ENCODE results near the gene TNFAIP6.
"Not testable (repeated sequence)": the region's sequence is repeated elsewhere in the genome, so short reads cannot be mapped to it uniquely, and the experiment has no call there.

The TNFAIP6 gene

GRCh38 chr2:151361674-151362370 is 4.4 kb downstream of the TNFAIP6 start:
- no peak for FAIRE-seq

DNA sequence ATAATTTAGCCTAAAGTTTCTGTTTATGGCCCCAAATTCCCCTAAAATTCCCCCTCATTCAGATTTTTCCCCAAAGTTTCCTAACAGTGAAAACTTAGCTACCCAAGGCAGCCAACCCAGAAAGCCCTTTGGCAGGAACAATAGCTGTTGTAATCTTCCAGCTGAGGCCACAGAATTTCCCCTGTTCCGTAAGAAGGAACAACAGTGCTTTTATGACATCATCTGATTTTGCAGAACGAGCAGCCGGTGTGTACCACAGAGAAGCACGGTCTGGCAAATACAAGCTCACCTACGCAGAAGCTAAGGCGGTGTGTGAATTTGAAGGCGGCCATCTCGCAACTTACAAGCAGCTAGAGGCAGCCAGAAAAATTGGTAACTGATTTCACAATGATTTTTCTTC is 6.3 kb downstream of the TNFAIP6 start:
- no peak for FAIRE-seq

GRCh38 chr2:151367571-151367970 is 10.2 kb downstream of the TNFAIP6 start:
- FAIRE-seq = no peak

DNA sequence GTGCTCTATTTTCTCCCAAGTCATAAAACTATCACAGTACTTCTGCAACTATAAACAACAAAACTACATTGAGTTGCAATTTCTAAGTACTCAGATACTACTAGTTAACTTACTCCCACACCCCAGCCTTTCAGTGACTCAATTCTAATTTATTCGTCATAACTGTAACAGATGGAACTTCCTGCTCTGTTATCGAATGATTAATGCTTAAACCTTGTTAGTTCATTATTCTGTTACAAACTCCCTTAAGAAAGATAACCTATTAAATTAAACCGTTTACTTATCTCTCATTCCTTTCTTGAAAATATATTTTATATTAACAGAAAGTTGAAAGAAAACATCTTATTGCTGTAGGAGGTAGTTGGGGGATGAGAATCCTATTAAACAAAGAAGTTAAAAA is 17.0 kb downstream of the TNFAIP6 start:
- FAIRE-seq = no peak

- FAIRE-seq = no peak
Observed at GRCh38 chr2:151379169-151379568, 21.8 kb downstream of the TNFAIP6 start.

DNA sequence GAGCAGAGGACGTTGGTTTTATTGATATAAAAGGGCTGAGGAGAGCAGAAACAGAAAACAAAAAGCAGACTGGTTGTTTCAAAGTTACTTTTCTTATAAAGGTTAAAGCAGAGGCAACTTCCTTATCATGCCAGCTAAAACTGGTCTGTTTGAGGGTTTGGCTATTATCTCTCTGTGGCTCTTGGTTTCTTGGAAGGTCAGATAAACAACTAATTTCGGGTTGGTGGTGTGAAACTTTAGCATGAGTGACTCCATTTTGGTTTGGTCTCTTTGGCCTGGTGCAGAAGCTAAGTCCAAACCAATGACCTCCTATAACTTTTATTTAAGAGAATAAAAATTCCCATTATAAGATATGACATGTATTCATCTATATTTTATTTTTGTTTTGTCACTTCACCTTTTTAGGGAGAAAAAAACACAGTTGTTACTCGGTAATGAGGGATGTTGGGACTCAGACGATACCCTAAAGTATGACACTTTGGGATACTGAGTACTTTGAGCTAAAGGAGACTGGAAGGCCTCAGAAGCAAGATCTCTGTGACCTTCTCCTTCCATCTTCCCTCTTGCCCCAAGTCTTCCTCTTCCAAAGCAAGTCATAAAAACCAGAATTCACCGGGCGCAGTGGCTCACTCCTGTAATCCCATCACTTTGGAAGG is 23.3 kb downstream of the TNFAIP6 start:
- no peak for FAIRE-seq

DNA sequence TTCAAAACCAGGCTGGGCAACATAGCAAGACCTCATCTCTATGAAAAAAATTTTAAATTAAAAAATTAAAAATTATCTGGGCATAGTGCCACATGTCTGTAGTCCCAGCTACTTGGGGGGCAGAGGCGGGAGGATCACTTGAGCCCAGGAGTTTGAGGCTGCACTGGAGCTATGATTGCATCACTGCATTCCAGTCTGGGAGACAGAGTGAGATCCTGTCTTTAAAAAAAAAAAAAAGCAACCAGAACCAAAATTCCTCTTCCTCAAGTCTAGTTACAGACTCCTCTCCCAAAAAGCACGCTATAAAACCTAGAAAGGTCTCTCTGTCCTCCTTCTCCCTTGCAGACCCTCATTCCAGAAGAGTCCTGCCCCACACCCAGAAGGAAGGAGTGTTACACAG is 23.9 kb downstream of the TNFAIP6 start:
- no peak for FAIRE-seq

- no peak for FAIRE-seq
Observed at GRCh38 chr2:151388011-151388410, 30.6 kb downstream of the TNFAIP6 start.

DNA sequence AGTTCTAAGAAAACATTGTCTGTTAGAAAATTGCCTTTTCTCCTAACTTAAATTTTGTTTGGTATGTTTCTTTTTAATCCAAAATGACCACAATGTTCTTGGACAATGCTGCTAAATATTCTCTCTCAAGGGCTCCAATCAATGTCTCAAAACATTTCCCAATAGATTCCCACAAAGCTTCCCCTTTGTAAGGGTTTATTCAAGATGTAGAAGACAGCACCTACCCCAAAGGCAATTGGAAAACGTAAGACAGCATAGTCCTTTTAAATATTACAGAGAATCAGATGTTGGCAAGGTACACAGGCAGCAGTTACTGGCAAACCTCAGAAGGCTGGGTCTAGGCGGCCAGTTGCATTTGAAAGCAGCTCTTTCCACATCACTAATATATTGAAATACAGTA is 34.0 kb downstream of the TNFAIP6 start:
- FAIRE-seq = no peak

DNA sequence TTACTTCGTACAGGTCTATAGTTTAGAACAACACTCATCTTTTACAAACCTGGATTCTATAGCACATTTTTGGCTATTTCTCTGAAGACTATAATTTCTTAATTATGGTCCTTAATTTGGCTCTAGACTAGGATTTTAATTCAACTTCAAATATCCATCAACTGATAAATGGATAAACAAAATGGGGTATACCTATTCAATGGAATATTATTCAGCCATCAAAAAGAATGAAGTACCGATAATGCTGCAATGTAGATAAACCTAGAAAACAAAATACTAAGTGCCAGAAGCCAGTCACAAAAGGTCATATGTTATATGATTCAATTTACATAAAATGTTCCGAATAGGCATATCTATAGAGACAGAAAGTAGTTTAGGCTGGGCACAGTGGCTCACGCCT is 37.1 kb downstream of the TNFAIP6 start:
- FAIRE-seq = no peak

- no peak for FAIRE-seq
Observed at GRCh38 chr2:151395509-151396374, 38.4 kb downstream of the TNFAIP6 start.

GRCh38 chr2:151399981-151400380 is 42.6 kb downstream of the TNFAIP6 start:
- no peak for FAIRE-seq

DNA sequence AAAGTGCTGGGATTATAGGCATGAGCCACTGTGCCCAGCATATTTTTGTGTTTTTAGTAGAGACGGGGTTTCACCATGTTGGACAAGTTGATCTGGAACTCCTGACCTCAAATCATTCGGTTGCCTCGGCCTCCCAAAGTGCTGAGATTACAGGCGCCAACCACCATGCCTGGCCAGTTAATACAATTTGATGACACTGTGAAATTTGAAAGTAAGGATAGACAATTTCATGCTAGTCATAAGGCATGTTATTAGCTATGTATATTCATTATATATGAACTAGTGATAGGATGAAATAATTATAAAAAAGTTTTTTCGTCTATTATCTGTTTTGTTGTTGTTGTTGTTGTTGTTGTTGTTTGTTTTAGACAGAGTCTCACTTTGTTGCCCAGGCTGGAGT is 43.8 kb downstream of the TNFAIP6 start:
- FAIRE-seq = no peak

DNA sequence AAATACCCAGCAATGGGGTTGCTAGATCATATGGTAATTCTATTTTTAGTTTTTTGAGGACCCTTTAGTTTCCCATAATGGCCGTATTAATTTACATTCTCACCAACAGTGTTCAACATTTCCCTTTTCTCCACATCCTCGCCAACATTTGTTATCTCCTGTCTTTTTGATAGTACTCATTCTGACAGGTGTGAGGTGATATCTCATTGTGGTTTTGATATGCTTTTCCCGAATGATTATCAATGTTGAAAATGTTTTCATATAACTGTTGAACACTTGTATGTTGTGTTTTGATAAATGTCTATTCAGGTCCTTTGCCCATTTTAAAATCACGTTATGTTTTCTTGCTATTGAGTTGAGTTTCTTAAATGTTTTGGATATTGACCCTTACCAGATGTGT is 46.5 kb downstream of the TNFAIP6 start:
- FAIRE-seq = no peak

- no peak for FAIRE-seq
Observed at GRCh38 chr2:151405376-151405775, 48.0 kb downstream of the TNFAIP6 start.

- FAIRE-seq = no peak
Observed at GRCh38 chr2:151407281-151407680, 49.9 kb downstream of the TNFAIP6 start.

- no peak for FAIRE-seq
Observed at GRCh38 chr2:151408788-151409600, 51.6 kb downstream of the TNFAIP6 start.

DNA sequence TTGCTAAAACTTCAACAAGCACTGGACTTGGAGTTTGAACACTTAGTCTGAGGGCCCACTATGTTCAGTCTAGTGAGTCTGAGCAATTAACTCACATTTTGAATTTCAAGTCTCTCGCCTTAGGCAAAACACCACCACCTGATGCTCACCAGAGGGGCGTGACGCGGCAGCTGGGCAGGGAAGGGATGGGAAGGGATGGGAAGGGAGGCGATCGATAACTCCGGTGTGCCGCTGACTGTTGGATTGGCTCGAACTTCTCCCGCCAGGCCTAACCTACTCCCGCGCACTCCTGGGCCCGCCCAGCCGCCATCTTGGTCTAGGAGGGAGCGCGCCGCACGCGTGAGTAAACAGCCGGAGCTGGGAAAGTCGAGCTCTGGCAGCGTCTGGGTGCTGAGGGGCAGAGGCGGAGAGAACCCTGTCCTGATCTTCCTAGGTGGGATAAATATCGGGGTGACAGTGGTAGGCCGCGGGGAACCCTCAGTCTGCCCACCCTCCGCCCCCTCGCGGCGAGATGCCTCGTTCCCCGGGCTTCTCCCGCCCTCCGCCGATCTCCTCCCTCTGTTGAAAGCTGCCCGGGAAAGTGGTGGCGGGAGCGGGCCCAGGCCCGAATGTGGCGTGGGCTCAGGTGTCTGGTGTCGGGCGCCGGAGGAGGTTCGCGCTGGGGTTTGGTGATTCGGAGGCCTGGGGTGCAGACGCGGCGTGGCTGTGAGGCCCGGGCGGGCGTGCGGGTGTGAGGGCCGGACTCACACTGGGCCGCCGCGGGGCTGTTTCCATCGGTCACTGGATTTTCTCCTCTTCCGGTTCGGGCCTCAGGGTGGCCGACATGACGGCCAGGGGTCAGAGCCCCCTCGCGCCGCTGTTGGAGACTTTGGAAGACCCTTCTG is 52.5 kb downstream of the TNFAIP6 start, which contains the start of gene RIF1:
TSS of gene RIF1 (plus strand) at position 302 of the 884 bp plus-strand sequence. CDS start at position 824, 522 bp downstream.
- no peak for FAIRE-seq

- FAIRE-seq = no peak
Observed at GRCh38 chr2:151410485-151410834, 53.1 kb downstream of the TNFAIP6 start.

- FAIRE-seq = no peak
Observed at GRCh38 chr2:151417650-151418049, 60.3 kb downstream of the TNFAIP6 start.

DNA sequence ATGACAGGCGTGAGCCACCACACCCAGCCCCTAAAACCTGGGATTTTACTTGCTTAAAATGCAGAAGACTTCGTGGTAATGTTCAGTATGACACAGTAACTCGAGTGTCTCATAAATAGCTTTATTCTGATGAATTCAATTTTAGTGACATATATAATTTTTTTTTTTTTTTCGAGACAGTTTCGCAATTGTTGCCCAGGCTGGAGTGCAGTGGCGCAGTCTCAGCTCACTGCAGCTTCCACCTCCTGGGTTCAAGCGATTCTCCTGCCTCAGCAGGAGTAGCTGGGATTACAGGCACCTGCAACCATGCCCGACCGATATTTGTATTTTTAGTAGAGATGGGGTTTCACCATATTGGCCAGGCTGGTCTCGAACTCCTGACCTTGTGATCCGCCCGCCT is 64.3 kb downstream of the TNFAIP6 start:
- FAIRE-seq = not testable (repeated sequence)

GRCh38 chr2:151422917-151423439 is 65.6 kb downstream of the TNFAIP6 start:
- no peak for FAIRE-seq
